ENCODE data around the gene VTI1A. TPM values are rescaled to one million over a fixed set of nuclear protein-coding genes. Genes with fewer than 3 reads are reported as not detected.
"Not testable (repeated sequence)": the region's sequence is repeated elsewhere in the genome, so short reads cannot be mapped to it uniquely, and the experiment has no call there.

VTI1A gene
- polyA plus RNA-seq, 1 donor from 2014 or later = 28.7 TPM

DNA sequence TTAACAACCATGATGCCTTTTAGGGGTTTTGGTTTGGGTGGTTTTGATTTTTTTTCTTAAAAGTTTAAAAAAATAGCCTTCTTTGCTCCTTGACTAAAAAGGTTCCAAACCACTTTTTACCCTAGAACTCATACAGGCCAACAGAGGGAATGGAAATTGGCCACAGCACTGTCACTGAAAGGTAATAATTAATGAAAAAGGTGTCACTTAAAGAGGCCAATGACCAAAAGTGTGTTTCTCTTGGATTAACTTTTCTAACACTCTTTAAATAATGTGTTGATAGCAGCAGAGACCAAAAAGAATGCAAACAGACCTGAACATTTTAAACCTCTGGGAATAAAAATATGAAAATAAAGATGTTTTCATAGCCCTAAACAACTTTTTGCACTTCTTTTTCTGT is 282.0 kb downstream of the VTI1A start:
- no peaks in the 10 kb centered on the region for H3K36me3 ChIP-seq (ENCODE audit: insufficient read depth, low read length)
- H3K27ac ChIP-seq (ENCODE audit: low read length) = no peak overlapping the region
- no peaks in the 10 kb centered on the region for H3K9me3 ChIP-seq (ENCODE audit: low read length)
- H3K9ac ChIP-seq (ENCODE audit: low read length) = no peak overlapping the region
- H3K79me2 ChIP-seq (replicated peaks; ENCODE audit: insufficient read depth, low read length) = no peaks in the 10 kb centered on the region
- H4K20me1 ChIP-seq (ENCODE audit: insufficient read depth) = no peaks in the 10 kb centered on the region
- no peaks in the 10 kb centered on the region for H3K9me2 ChIP-seq (ENCODE audit: insufficient read depth, low read length)
- H3F3A ChIP-seq (ENCODE audit: insufficient read depth, low read length, poor library complexity, severe bottlenecking) = no peaks in the 10 kb centered on the region
- H3K4me3 ChIP-seq (ENCODE audit: low read length) = no peak overlapping the region
- no peaks in the 10 kb centered on the region for H3K27me3 ChIP-seq (ENCODE audit: insufficient read depth, low read depth, low read length)
- TF ChIP-seq TAF1 (IDR thresholded peaks at IDR 0.05; ENCODE audit: low read depth) (no peak), RAD21 (conservative IDR thresholded peaks at IDR 0.05) (no peak), MXI1 (conservative IDR thresholded peaks at IDR 0.05; ENCODE audit: poor library complexity, severe bottlenecking) (no peak), EP300 (conservative IDR thresholded peaks at IDR 0.05; ENCODE audit: poor library complexity, severe bottlenecking) (no peak), EZH2 (IDR thresholded peaks at IDR 0.05; ENCODE audit: borderline replicate concordance, insufficient read depth, low read length, poor library complexity, severe bottlenecking) (no peak)
- TF ChIP-seq, protein P1, sequence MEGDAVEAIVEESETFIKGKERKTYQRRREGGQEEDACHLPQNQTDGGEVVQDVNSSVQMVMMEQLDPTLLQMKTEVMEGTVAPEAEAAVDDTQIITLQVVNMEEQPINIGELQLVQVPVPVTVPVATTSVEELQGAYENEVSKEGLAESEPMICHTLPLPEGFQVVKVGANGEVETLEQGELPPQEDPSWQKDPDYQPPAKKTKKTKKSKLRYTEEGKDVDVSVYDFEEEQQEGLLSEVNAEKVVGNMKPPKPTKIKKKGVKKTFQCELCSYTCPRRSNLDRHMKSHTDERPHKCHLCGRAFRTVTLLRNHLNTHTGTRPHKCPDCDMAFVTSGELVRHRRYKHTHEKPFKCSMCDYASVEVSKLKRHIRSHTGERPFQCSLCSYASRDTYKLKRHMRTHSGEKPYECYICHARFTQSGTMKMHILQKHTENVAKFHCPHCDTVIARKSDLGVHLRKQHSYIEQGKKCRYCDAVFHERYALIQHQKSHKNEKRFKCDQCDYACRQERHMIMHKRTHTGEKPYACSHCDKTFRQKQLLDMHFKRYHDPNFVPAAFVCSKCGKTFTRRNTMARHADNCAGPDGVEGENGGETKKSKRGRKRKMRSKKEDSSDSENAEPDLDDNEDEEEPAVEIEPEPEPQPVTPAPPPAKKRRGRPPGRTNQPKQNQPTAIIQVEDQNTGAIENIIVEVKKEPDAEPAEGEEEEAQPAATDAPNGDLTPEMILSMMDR (IDR thresholded peaks at IDR 0.05; ENCODE audit: poor library complexity, severe bottlenecking) = no peak
- H3K4me2 ChIP-seq (ENCODE audit: low read length) = no peak overlapping the region
- H2AFZ ChIP-seq (ENCODE audit: low read depth, low read length) = no peak overlapping the region

DNA sequence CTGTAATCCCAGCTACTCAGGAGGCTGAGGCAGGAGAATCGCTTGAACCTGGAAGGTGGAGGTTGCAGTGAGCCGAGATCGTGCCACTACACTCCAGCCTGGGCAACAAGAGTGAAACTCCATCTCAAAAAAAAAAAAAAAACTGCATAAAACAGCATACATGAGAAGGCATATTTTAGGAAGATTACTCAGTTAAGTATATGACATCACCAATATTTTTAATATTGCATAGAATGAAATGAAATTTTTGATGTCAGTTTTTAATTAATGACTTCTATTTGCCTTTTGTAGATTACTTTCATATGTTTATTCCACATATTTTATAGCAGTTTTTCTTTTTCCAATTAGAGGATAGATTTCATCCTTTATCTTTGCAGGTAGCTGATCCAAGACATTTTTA is 284.4 kb downstream of the VTI1A start:
- not testable (repeated sequence) for H3K27ac ChIP-seq (ENCODE audit: low read length); H3K4me3 ChIP-seq (ENCODE audit: low read length); H3F3A ChIP-seq (ENCODE audit: insufficient read depth, low read length, poor library complexity, severe bottlenecking); H3K36me3 ChIP-seq (ENCODE audit: insufficient read depth, low read length); H3K4me2 ChIP-seq (ENCODE audit: low read length); H4K20me1 ChIP-seq (ENCODE audit: insufficient read depth); H3K9ac ChIP-seq (ENCODE audit: low read length); H3K9me2 ChIP-seq (ENCODE audit: insufficient read depth, low read length); H3K79me2 ChIP-seq (replicated peaks; ENCODE audit: insufficient read depth, low read length); H2AFZ ChIP-seq (ENCODE audit: low read depth, low read length); H3K9me3 ChIP-seq (ENCODE audit: low read length); H3K27me3 ChIP-seq (ENCODE audit: insufficient read depth, low read depth, low read length)

DNA sequence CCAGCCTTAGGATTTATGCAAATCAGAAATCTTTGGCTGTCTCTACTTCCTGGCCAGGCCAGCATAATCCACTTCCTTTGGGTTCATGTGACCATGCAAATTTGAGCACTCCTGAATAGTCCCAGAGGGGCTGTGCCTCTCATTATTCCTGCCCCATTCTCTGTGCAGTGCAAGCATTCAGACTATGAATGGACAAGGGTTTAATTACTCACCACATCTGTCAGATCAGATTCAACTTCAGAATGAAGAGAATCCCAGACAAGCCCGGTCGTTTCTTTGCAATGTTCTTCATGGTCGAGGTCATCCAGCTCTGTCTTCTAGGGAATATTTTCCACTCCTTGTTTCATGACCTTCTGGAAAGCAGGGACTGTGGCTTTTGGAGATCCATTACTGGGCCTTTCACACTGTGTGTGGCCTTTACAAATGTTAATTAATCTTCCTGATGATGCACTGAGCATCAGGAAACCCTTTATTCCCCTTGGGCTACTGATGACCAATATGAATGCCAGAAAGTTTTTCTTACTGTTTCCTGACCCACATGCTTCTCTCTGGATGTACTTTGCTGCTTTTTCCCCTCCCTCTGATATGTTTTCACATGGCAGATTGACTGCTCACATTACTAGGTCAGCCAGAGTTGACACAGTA is 285.4 kb downstream of the VTI1A start:
- no peak overlapping the region for H3K9ac ChIP-seq (ENCODE audit: low read length)
- H4K20me1 ChIP-seq (ENCODE audit: insufficient read depth) = no peaks in the 10 kb centered on the region
- no peaks in the 10 kb centered on the region for H3K79me2 ChIP-seq (replicated peaks; ENCODE audit: insufficient read depth, low read length)
- no peak overlapping the region for H2AFZ ChIP-seq (ENCODE audit: low read depth, low read length)
- H3K4me3 ChIP-seq (ENCODE audit: low read length) = no peak overlapping the region
- H3K9me3 ChIP-seq (ENCODE audit: low read length) = no peaks in the 10 kb centered on the region
- no peaks in the 10 kb centered on the region for H3K36me3 ChIP-seq (ENCODE audit: insufficient read depth, low read length)
- no peaks in the 10 kb centered on the region for H3K9me2 ChIP-seq (ENCODE audit: insufficient read depth, low read length)
- TF ChIP-seq REST (IDR thresholded peaks at IDR 0.05; ENCODE audit: borderline replicate concordance) (no peak), POLR2AphosphoS5 (IDR thresholded peaks at IDR 0.05) (no peak), MXI1 (conservative IDR thresholded peaks at IDR 0.05; ENCODE audit: poor library complexity, severe bottlenecking) (no peak), TAF1 (IDR thresholded peaks at IDR 0.05; ENCODE audit: low read depth) (no peak), SMC3 (conservative IDR thresholded peaks at IDR 0.05; ENCODE audit: poor library complexity) (no peak), EZH2 (IDR thresholded peaks at IDR 0.05; ENCODE audit: borderline replicate concordance, insufficient read depth, low read length, poor library complexity, severe bottlenecking) (no peak), RAD21 (conservative IDR thresholded peaks at IDR 0.05) (no peak), EP300 (conservative IDR thresholded peaks at IDR 0.05; ENCODE audit: poor library complexity, severe bottlenecking) (no peak)
- TF ChIP-seq, protein P1 (IDR thresholded peaks at IDR 0.05; ENCODE audit: poor library complexity, severe bottlenecking) = no peak
- no peaks in the 10 kb centered on the region for H3F3A ChIP-seq (ENCODE audit: insufficient read depth, low read length, poor library complexity, severe bottlenecking)
- no peak overlapping the region for H3K27ac ChIP-seq (ENCODE audit: low read length)
- H3K4me2 ChIP-seq (ENCODE audit: low read length) = no peak overlapping the region
- no peaks in the 10 kb centered on the region for H3K27me3 ChIP-seq (ENCODE audit: insufficient read depth, low read depth, low read length)
